CD14-positive monocyte (primary cell): ENCODE results near the gene GGA3. TPM values are rescaled to one million over a fixed set of nuclear protein-coding genes. Genes with fewer than 3 reads are reported as not detected.

ENCODE experiments used
- DNase-seq, 3 donors: peaks; one replicate each; pipeline ENCODE4 v3.0.0-alpha.2; 2011 to 2022
- H2AFZ ChIP-seq: 2 replicates; pipeline ENCODE4 v1.6.0; 2012; ENCODE audit warnings: mild to moderate bottlenecking, low read depth, low read length, inconsistent platforms; ENCODE audit not compliant: insufficient read depth, poor library complexity, severe bottlenecking
- H3K27ac ChIP-seq, 2 donors: 1 replicate in 1 of 2; 2 replicates in 1 of 2; pipeline ENCODE4 v1.5.1; 2012 to 2013; ENCODE audit warnings: low read length in 2 of 2, control low read depth in 1 of 2, inconsistent platforms in 1 of 2, low read depth in 1 of 2, mild to moderate bottlenecking in 1 of 2
- H3K27me3 ChIP-seq, 2 donors: one replicate each; pipeline versions ENCODE4 v1.6.0 to v1.6.1; 2011 to 2013; ENCODE audit warnings: low read length in 2 of 2; ENCODE audit not compliant: control insufficient read depth in 2 of 2, insufficient read depth in 2 of 2
- H3K36me3 ChIP-seq, 2 donors: replicated peaks in 1 of 2; 1 replicate in 1 of 2; 2 replicates in 1 of 2; pipeline versions ENCODE4 v1.5.1 to v1.6.1; 2012 to 2013; ENCODE audit warnings: low read length in 2 of 2, control low read depth in 1 of 2, inconsistent platforms in 1 of 2, mild to moderate bottlenecking in 1 of 2; ENCODE audit not compliant: insufficient read depth in 2 of 2, control insufficient read depth in 1 of 2
- H3K4me1 ChIP-seq, 2 donors: 1 replicate in 1 of 2; 2 replicates in 1 of 2; pipeline versions ENCODE4 v1.5.1 to v1.6.1; 2012 to 2013; ENCODE audit warnings: low read length in 2 of 2, control low read depth in 1 of 2, inconsistent platforms in 1 of 2, mild to moderate bottlenecking in 1 of 2, moderate library complexity in 1 of 2; ENCODE audit not compliant: insufficient read depth in 2 of 2, control insufficient read depth in 1 of 2
- H3K4me2 ChIP-seq: replicated peaks from 2 replicates; pipeline ENCODE3; 2012; ENCODE audit warnings: low read length, moderate library complexity, mild to moderate bottlenecking; ENCODE audit not compliant: poor library complexity, severe bottlenecking; ENCODE audit errors: extremely low read depth
- H3K4me3 ChIP-seq, 3 experiments: fragments of 200-600 bp in 1 of 3; sonication (generic) in 1 of 3; replicated peaks in 1 of 3; 1 replicate in 2 of 3; 2 replicates in 1 of 3; pipeline ENCODE4 v1.5.1; 2011 to 2013; ENCODE audit warnings: low read length in 3 of 3, mild to moderate bottlenecking in 3 of 3, control low read depth in 2 of 3, low read depth in 2 of 3, inconsistent platforms in 1 of 3, moderate library complexity in 1 of 3
- H3K79me2 ChIP-seq: 2 replicates; pipeline ENCODE4 v1.6.0; 2012; ENCODE audit warnings: mild to moderate bottlenecking, control low read depth, inconsistent platforms, low read length, moderate library complexity; ENCODE audit not compliant: insufficient read depth
- H3K9ac ChIP-seq: 2 replicates; pipeline ENCODE4 v1.6.0; 2017; ENCODE audit warnings: low read length, mild to moderate bottlenecking; ENCODE audit not compliant: insufficient read depth, poor library complexity, severe bottlenecking
- H3K9me3 ChIP-seq, 2 donors: replicated peaks in 1 of 2; 1 replicate in 1 of 2; 2 replicates in 1 of 2; pipeline versions ENCODE4 v1.5.1 to v1.6.1; 2012 to 2013; ENCODE audit warnings: low read length in 2 of 2, control low read depth in 1 of 2; ENCODE audit not compliant: control insufficient read depth in 1 of 2, insufficient read depth in 1 of 2
- H4K20me1 ChIP-seq: 2 replicates; pipeline ENCODE4 v1.6.0; 2012; ENCODE audit warnings: mild to moderate bottlenecking, low read length, control low read depth, moderate library complexity; ENCODE audit not compliant: insufficient read depth
- H3K27ac Mint-ChIP-seq, 7 donors: one replicate each; pipeline ENCODE4 v1.8.0; 2020; ENCODE audit warnings: mild to moderate bottlenecking in 7 of 7, mixed read lengths in 7 of 7, moderate library complexity in 6 of 7, inconsistent platforms in 2 of 7
- H3K27me3 Mint-ChIP-seq, 3 donors: one replicate each; pipeline ENCODE4 v1.8.0; 2021 to 2022; ENCODE audit warnings: low read depth in 3 of 3, mild to moderate bottlenecking in 3 of 3, mixed read lengths in 3 of 3, moderate library complexity in 3 of 3, inconsistent platforms in 1 of 3
- H3K36me3 Mint-ChIP-seq, 2 donors: one replicate each; pipeline ENCODE4 v1.8.0; 2020; ENCODE audit warnings: mixed read lengths in 2 of 2, inconsistent platforms in 1 of 2, mild to moderate bottlenecking in 1 of 2
- H3K4me1 Mint-ChIP-seq: one replicate; pipeline ENCODE4 v1.8.0; 2020; ENCODE audit warnings: mild to moderate bottlenecking, mixed read lengths
- H3K4me3 Mint-ChIP-seq, 2 donors: one replicate each; pipeline ENCODE4 v1.8.0; 2020; ENCODE audit warnings: mild to moderate bottlenecking in 2 of 2, mixed read lengths in 2 of 2, moderate library complexity in 1 of 2
- H3K9me3 Mint-ChIP-seq, 7 donors: one replicate each; pipeline ENCODE4 v1.8.0; 2020 to 2022; ENCODE audit warnings: mixed read lengths in 7 of 7, mild to moderate bottlenecking in 6 of 7, moderate library complexity in 6 of 7, inconsistent platforms in 2 of 7
- CTCF ChIP-seq: fragments of 200-600 bp; IDR thresholded peaks from one replicate; pipeline ENCODE4 v1.8.0; 2022; ENCODE audit warnings: antibody characterized with exemption, mild to moderate bottlenecking
- WGBS: methylation state at CpG from one replicate; pipeline ENCODE4 v1.1.5; 2013; ENCODE audit warnings: missing lambda C conversion rate; ENCODE audit not compliant: insufficient coverage; 5-methylcytosine and 5-hydroxymethylcytosine counted together
- intact Hi-C, 2 donors: fragments of 100-400 bp; cut with micrococcal nuclease; formaldehyde crosslinking; loops; one replicate each; pipeline versions ENCODE4 v1.15.0 to v1.15.1; 2023
- polyA plus RNA-seq, 3 donors: library from polyadenylated mRNA; depleted of rRNA in 1 of 3; unstranded in 2 of 3; stranded (reverse) in 1 of 3; fragments of 300-500 nt in 2 of 3; fragments of >200 nt in 1 of 3; fragmentation: Illumina TruSeq in 2 of 3; gene quantifications; 1 replicate in 2 of 3; 2 replicates in 1 of 3; pipeline ENCODE4 v1.2.3, GENCODE V29; 2012 to 2021

Gene GGA3
- polyA plus RNA-seq, 3 donors, result 4.3 to 162 (median 15.7) TPM

DNA sequence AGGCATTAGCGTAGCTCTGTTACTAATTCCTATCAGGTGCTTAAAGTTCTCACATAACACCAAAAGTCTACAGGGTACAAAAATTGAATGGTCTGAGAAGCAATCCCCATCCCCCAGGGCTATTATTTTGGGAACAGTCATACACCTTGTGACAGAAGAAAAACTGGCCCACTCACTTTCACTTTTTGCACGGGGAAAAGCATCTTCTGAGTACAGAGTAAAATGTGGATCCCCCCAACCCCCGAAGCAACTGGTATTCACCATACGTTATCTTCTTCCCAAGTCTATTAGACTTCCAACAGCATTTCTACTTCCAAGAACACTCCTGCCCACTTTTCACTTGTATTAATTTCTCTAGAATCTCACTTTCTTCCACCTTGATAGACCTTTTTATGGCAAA is 11.8 kb downstream of the GGA3 start:
- H3K79me2 ChIP-seq, result peaks cover 81% of the 10 kb centered on the region

DNA sequence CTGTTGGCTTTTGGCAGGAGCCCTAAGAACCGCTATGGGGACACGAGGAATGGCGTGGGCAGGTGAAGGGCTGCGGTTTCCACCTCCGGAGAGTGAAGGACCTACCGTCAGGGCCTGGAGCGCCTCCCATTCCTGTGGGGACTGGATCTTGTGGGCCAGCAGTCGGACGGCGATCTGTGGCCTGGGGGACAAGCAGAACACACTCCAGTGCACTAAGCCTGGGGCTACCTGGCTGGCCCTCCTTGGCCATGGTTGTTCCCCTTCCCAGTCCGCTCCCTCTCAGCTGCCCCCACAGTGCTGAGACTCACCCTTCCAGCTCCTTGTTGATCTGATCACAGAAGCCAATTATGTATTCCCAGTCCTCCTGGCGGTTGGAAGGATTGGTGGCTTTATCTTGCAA is 15.0 kb downstream of the GGA3 start:
- H3K4me1 Mint-ChIP-seq, result peaks cover 64% of the 10 kb centered on the region
- Histone ChIP-seq H3K27ac (no peak overlapping the region), H3K27me3 (no peaks in the 10 kb centered on the region), H3K4me3 (no peak overlapping the region), H3K36me3 (peaks cover 48 to 65% of the 10 kb centered on the region in 2 donors), H3K9ac (no peak overlapping the region), H4K20me1 (peaks cover 93% of the 10 kb centered on the region), H2AFZ (no peak overlapping the region), H3K4me1 (peaks cover 55 to 66% of the 10 kb centered on the region in 2 donors), H3K4me2 (no peak overlapping the region), H3K79me2 (peaks cover 69% of the 10 kb centered on the region), H3K9me3 (no peaks in the 10 kb centered on the region)
- 100% methylated on average over 10 of the region's 12 CpGs for WGBS
- intact Hi-C loops, result no loop called here
- TF ChIP-seq CTCF, result no peak
- DNase-seq, result no peak
- no peaks in the 10 kb centered on the region for H3K27me3 Mint-ChIP-seq
- no peak overlapping the region for H3K4me3 Mint-ChIP-seq
- peak overlapping the region in 1 of 7 donors; percentile 15 for H3K27ac Mint-ChIP-seq
- H3K9me3 Mint-ChIP-seq, result peaks cover 0 to 1% (median 0%) of the 10 kb centered on the region in 7 donors
- peaks cover 59 to 70% of the 10 kb centered on the region in 2 donors for H3K36me3 Mint-ChIP-seq

More for the DNA sequence above, 11.8 kb downstream of the GGA3 start:
- no peaks in the 10 kb centered on the region for H3K27me3 Mint-ChIP-seq
- TF ChIP-seq CTCF, result no peak
- DNase-seq, result no peak
- H2AFZ ChIP-seq, result no peak overlapping the region
- peak overlapping the region; percentile 59 to 75 for H3K4me3 Mint-ChIP-seq
- H3K27ac Mint-ChIP-seq, result peak overlapping the region in 6 of 7 donors; percentile 31 to 89 (median 80)
- peaks cover 29 to 40% of the 10 kb centered on the region in 2 donors for H3K36me3 Mint-ChIP-seq
- H3K27ac ChIP-seq, result peak overlapping the region; percentile 45 to 49
- WGBS, result 87% methylated on average over 3 of the region's 4 CpGs
- H3K4me3 ChIP-seq, result no peak overlapping the region
- H3K9me3 ChIP-seq, result no peaks in the 10 kb centered on the region
- H3K36me3 ChIP-seq, result peaks cover 21 to 34% of the 10 kb centered on the region in 2 donors
- peak overlapping the region; percentile 15 for H3K4me2 ChIP-seq
- intact Hi-C loops, result no loop called here
- H4K20me1 ChIP-seq, result peaks cover 71% of the 10 kb centered on the region
- H3K9ac ChIP-seq, result no peak overlapping the region
- H3K4me1 Mint-ChIP-seq, result peaks cover 67% of the 10 kb centered on the region
- peaks cover 39 to 51% of the 10 kb centered on the region in 2 donors for H3K4me1 ChIP-seq
- no peaks in the 10 kb centered on the region for H3K27me3 ChIP-seq
- H3K9me3 Mint-ChIP-seq, result peaks cover 0 to under 1% (median 0%) of the 10 kb centered on the region in 7 donors
